Activated CD4-positive, alpha-beta T cell treated with anti-CD3 and anti-CD28 coated beads, Interleukin-10, Interleukin-2, amounts not matched to agents 100 ng/mL and 50 ng/mL, durations not matched to agents 16 hours and 8 hours (primary cell): Measurements from ENCODE around the gene ZSCAN25.
"Not testable (repeated sequence)": the region's sequence is repeated elsewhere in the genome, so short reads cannot be mapped to it uniquely, and the experiment has no call there.

ENCODE experiments used
- DNase-seq: peaks from one replicate; pipeline ENCODE4 v3.0.0-alpha.2; 2020

Gene ZSCAN25

GRCh38 chr7:99651290-99651689 lies 34.5 kb downstream of the ZSCAN25 start:
- DNase-seq: no peak

- DNase-seq: no peak
Measured at GRCh38 chr7:99652671-99653070, 35.9 kb downstream of the ZSCAN25 start.

- DNase-seq: not testable (repeated sequence)
Measured at GRCh38 chr7:99653269-99653668, 36.5 kb downstream of the ZSCAN25 start.

GRCh38 chr7:99653754-99654153 lies 37.0 kb downstream of the ZSCAN25 start:
- no peak for DNase-seq

GRCh38 chr7:99654626-99655025 lies 37.9 kb downstream of the ZSCAN25 start:
- DNase-seq: not testable (repeated sequence)

- DNase-seq: not testable (repeated sequence)
Measured at GRCh38 chr7:99657879-99658278, 41.1 kb downstream of the ZSCAN25 start.

GRCh38 chr7:99665312-99666012 lies 48.7 kb downstream of the ZSCAN25 start:
- no peak for DNase-seq

- DNase-seq: no peak
Measured at GRCh38 chr7:99666013-99666395, 49.3 kb downstream of the ZSCAN25 start.

- DNase-seq: no peak
Measured at GRCh38 chr7:99667179-99667578, 50.4 kb downstream of the ZSCAN25 start.

- DNase-seq: no peak
Measured at GRCh38 chr7:99668541-99668940, 51.8 kb downstream of the ZSCAN25 start.

- no peak for DNase-seq
Measured at GRCh38 chr7:99669782-99670181, 53.0 kb downstream of the ZSCAN25 start.

- DNase-seq: no peak
Measured at GRCh38 chr7:99672573-99672972, 55.8 kb downstream of the ZSCAN25 start.

GRCh38 chr7:99674995-99675742 lies 58.4 kb downstream of the ZSCAN25 start:
- DNase-seq: no peak

GRCh38 chr7:99677013-99677647 lies 60.4 kb downstream of the ZSCAN25 start:
- no peak for DNase-seq

- DNase-seq: no peak
Measured at GRCh38 chr7:99677648-99678045, 60.9 kb downstream of the ZSCAN25 start.

GRCh38 chr7:99679032-99679399 lies 62.3 kb downstream of the ZSCAN25 start:
- DNase-seq: no peak

- no peak for DNase-seq
Measured at GRCh38 chr7:99679400-99680191, 62.9 kb downstream of the ZSCAN25 start, which contains the start of gene CYP3A5. Gene CYP3A5, minus strand, starts transcription at chr7:99679996. Its CDS starts 100 bp downstream, at chr7:99679896.
